ENCODE results near the gene SNRPB.

DNA sequence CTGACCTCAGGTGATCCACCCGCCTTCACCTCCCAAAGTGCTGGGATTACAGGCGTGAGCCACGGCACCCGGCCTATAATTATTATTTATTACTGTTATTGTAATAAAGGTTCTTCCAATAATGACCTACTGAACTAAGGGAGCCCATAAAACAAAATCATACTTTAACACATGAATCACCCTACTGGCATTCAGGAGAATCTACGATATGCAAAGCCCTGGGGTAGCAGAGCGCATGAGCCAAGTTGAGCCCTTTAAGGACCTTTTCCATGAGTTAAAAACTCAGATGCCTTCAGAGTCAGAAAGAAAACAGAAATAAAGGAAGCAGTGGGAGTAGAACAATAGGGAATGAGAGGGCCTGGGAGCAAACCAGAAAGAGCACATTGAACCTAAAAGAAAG is 41.5 kb downstream of the SNRPB start:
- TF ChIP-seq CTCF (tag by site-specific recombination; IDR thresholded peaks at IDR 0.05) (no peak), TRIM28 (IDR thresholded peaks at IDR 0.05; ENCODE audit: borderline replicate concordance, low read length) (no peak), ZNF561 (tag by site-specific recombination; IDR thresholded peaks at IDR 0.05; ENCODE audit: borderline replicate concordance) (no peak), ZNF548 (tag by site-specific recombination; IDR thresholded peaks at IDR 0.05) (no peak)

All from HEK293 (cell line).